ENCODE results near the gene TXNDC15. TPM values are rescaled to one million over a fixed set of nuclear protein-coding genes. Genes with fewer than 3 reads are reported as not detected.

TXNDC15 gene
- total RNA-seq, 1 donor: 85.9 TPM

DNA sequence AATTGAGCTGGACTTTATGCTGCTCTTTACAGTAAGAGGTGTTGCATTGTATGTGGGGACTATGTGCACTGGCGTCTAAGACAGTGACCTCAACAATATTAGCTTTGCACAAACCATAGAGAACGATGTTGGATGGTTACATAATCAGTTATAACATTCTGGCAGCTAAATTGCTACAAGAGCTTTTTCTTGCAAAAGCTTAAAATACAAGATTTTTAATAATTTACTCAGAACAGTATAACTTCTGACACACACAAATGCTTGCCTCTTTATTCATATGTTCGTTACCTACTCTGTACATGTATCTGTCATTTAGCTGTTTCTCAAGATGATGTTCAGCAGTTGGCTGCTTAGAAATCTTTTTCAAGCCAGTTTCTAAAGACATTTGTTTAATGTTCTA lies 16.8 kb upstream of the TXNDC15 start:
- DNase-seq (ENCODE audit: low read depth): no peak
- H3K4me3 ChIP-seq (ENCODE audit: low read depth, low read length): no peak overlapping the region
- TF ChIP-seq, protein P1, sequence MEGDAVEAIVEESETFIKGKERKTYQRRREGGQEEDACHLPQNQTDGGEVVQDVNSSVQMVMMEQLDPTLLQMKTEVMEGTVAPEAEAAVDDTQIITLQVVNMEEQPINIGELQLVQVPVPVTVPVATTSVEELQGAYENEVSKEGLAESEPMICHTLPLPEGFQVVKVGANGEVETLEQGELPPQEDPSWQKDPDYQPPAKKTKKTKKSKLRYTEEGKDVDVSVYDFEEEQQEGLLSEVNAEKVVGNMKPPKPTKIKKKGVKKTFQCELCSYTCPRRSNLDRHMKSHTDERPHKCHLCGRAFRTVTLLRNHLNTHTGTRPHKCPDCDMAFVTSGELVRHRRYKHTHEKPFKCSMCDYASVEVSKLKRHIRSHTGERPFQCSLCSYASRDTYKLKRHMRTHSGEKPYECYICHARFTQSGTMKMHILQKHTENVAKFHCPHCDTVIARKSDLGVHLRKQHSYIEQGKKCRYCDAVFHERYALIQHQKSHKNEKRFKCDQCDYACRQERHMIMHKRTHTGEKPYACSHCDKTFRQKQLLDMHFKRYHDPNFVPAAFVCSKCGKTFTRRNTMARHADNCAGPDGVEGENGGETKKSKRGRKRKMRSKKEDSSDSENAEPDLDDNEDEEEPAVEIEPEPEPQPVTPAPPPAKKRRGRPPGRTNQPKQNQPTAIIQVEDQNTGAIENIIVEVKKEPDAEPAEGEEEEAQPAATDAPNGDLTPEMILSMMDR (IDR thresholded peaks at IDR 0.05; ENCODE audit: insufficient read depth, low read length): no peak

DNA sequence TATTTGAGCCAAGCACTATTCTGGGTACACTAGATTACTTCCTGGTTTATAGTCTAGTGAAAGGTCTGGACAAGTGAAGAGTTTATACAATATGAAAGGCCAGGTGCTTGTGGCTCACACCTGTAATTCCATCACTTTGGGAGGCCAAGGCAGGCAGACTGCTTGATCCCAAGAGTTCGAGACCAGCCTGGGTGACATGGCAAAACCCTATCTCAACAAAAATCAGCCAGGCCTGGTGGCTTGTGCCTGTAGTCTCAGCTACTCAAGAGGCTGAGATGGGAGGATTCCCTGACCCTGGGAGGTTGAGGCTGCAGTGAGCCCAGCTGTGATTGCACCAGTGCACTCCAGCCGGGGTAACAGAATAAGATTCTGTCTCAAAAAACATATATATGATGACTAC lies 9.5 kb upstream of the TXNDC15 start:
- DNase-seq (ENCODE audit: low read depth): no peak
- TF ChIP-seq, protein P1 (IDR thresholded peaks at IDR 0.05; ENCODE audit: insufficient read depth, low read length): no peak

DNA sequence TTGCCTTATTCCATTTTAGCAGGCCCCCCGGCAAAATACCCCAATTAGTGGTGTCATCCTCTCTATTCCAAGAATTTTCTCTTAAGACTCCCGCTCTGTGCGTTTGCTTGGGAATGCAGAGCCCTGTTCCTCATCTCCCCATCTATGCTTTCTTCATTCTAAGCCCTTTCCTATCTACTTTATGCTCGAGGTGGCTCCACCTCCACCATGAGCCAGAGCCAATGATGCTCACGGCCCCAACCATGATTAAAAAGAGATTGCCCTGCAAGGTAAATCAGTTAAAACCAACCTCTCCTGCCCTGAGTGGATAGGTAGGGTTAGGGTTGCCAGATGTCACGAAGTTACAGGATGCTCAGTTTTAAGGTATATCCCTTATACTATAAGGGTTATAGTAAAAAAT lies 677 bp upstream of the TXNDC15 start:
- no peak for DNase-seq (ENCODE audit: low read depth)
- TF ChIP-seq, protein P1 (IDR thresholded peaks at IDR 0.05; ENCODE audit: insufficient read depth, low read length): no peak
- peak overlapping the region; percentile 91 for H3K4me3 ChIP-seq (ENCODE audit: low read depth, low read length)

More for the DNA sequence above, 9.5 kb upstream of the TXNDC15 start:
- H3K4me3 ChIP-seq (ENCODE audit: low read depth, low read length): no peak overlapping the region

DNA sequence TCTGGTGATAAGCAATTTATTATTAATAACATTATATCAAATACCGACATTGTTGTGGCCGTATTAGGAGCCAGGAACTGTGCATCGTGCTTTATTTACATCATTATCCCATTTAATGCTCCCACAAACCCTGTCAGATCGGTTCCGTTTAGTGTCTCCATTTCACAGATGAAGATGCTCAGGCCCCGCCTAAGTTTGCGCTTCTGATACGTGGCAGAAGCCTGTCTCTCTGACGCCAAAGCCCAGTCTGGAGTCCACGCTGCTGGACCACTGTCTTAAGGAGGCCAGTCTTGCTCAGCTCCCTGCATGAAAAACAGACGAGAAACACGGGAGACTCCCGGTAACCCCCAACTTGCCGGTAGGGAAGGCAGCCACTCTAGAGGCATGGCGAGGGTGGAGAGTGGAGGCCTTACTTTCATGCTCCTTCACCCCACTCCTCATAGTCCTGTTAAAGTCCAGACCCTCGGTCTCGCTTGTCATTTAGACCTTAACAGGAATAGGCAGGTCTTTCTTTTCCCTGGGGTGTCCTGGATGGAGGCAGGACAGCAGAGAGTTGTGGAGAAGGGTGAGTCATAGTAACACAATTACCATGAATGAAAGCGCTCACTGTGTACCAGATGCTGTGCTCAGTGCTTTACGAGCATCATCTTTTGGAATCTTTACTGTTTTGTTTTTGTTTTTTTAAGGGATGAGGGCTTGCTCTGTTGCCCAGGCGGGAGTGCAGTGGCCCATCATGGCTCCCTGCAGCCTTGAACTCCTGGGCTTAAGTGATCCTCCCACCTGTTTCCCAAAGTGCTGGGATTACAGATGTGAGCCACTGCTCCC lies 872 bp downstream of the TXNDC15 start:
- TF ChIP-seq, protein P1 (IDR thresholded peaks at IDR 0.05; ENCODE audit: insufficient read depth, low read length): no peak
- DNase-seq (ENCODE audit: low read depth): peak; percentile 84
- peak overlapping the region; percentile 91 for H3K4me3 ChIP-seq (ENCODE audit: low read depth, low read length)

- TF ChIP-seq, protein P1 (IDR thresholded peaks at IDR 0.05; ENCODE audit: insufficient read depth, low read length): no peak
- H3K4me3 ChIP-seq (ENCODE audit: low read depth, low read length): no peak overlapping the region
- DNase-seq (ENCODE audit: low read depth): no peak
Observed at GRCh38 chr5:134877159-134877558, 3.0 kb downstream of the TXNDC15 start.

GRCh38 chr5:134878403-134878802 lies 4.2 kb downstream of the TXNDC15 start:
- H3K4me3 ChIP-seq (ENCODE audit: low read depth, low read length): no peak overlapping the region
- no peak for DNase-seq (ENCODE audit: low read depth)
- TF ChIP-seq, protein P1 (IDR thresholded peaks at IDR 0.05; ENCODE audit: insufficient read depth, low read length): no peak
